ENCODE results near the gene REV3L. TPM values are rescaled to one million over a fixed set of nuclear protein-coding genes. Genes with fewer than 3 reads are reported as not detected.
"Not testable (repeated sequence)": the region's sequence is repeated elsewhere in the genome, so short reads cannot be mapped to it uniquely, and the experiment has no call there.

Gene REV3L
- polyA plus RNA-seq, 2 of the 4 experiments (the other 2 are of a cell fraction): 4.1 to 12.4 TPM

GRCh38 chr6:111517965-111518364 is 34.9 kb upstream of the REV3L start:
- DNase-seq (ENCODE audit: low read depth in 1 of 2, low spot score in 1 of 2) (peak in 1 of 2 experiments; percentile 4), ATAC-seq (peak in 1 of 2 experiments; percentile 43; a peak in 2 of 6 replicates), FAIRE-seq (no peak)
- 0 out of 3 replicates have a peak overlapping the region, but pooled peaks have one; percentile 24 for H3K4me2 ChIP-seq
- TF ChIP-seq MAFK (IDR thresholded peaks at IDR 0.05; ENCODE audit: partially characterized antibody): no peak
- TF ChIP-seq NPAS2 (CRISPR knock-in tag; IDR thresholded peaks at IDR 0.05; ENCODE audit: borderline replicate concordance): no peak
- TF ChIP-seq CHD4 (IDR thresholded peaks at IDR 0.05; ENCODE audit: borderline replicate concordance): no peak
- TF ChIP-seq TFCP2L1 (CRISPR knock-in tag; IDR thresholded peaks at IDR 0.05): no peak
- no peak for TF ChIP-seq RNF2 (IDR thresholded peaks at IDR 0.05; ENCODE audit: borderline replicate concordance, low read depth)
- ChIA-PET CTCF (interaction anchor here (0.6 kb wide), 1 partner anchor 158 kb away, joined by 3 read pairs; no protein-coding TSS in a partner anchor), POLR2A (no interaction called here)
- H3K4me3 ChIP-seq: no peak overlapping the region
- 94% methylated on average over 4 of the region's 4 CpGs for WGBS (ENCODE audit: missing lambda C conversion rate)
- H3K9me3 ChIP-seq: no peaks in the 10 kb centered on the region
- H3K27ac ChIP-seq: 0 out of 6 replicates have a peak overlapping the region, but pooled peaks of 1 of the 2 experiments have one; percentile 2
- peaks cover 9% of the 10 kb centered on the region; the same call in 2 of the 3 replicates for H3K4me1 ChIP-seq

GRCh38 chr6:111515259-111515658 is 32.2 kb upstream of the REV3L start:
- ATAC-seq: no peak
- no peak overlapping the region for H3K27ac ChIP-seq
- ChIA-PET POLR2A (interaction anchor here (0.6 kb wide), 1 partner anchor 1065 kb away, joined by 4 read pairs; no protein-coding TSS in a partner anchor), CTCF (no interaction called here)
- no peak for FAIRE-seq
- H3K4me2 ChIP-seq: no peak overlapping the region
- no peak for DNase-seq (ENCODE audit: low read depth in 1 of 2, low spot score in 1 of 2)
- no peaks in the 10 kb centered on the region for H3K9me3 ChIP-seq
- TF ChIP-seq NPAS2 (CRISPR knock-in tag; IDR thresholded peaks at IDR 0.05; ENCODE audit: borderline replicate concordance) (no peak), NR3C1 (IDR thresholded peaks at IDR 0.05) (no peak), HOXB5 (CRISPR knock-in tag; IDR thresholded peaks at IDR 0.05) (no peak)
- no peak overlapping the region for H3K4me3 ChIP-seq
- H3K4me1 ChIP-seq: peaks cover 9% of the 10 kb centered on the region; the same call in 2 of the 3 replicates
- 89% methylated on average over 2 of the region's 2 CpGs for WGBS (ENCODE audit: missing lambda C conversion rate)

GRCh38 chr6:111514531-111514930 is 31.5 kb upstream of the REV3L start:
- FAIRE-seq; ATAC-seq; H3K4me3 ChIP-seq; H3K27ac ChIP-seq; CTCF ChIA-PET; DNase-seq (ENCODE audit: low read depth in 1 of 2, low spot score in 1 of 2); H3K9me3 ChIP-seq; H3K4me1 ChIP-seq; H3K4me2 ChIP-seq; POLR2A ChIA-PET: not testable (repeated sequence)
- WGBS (ENCODE audit: missing lambda C conversion rate): 95% methylated on average over 5 of the region's 6 CpGs

- POLR2A ChIA-PET, H3K4me3 ChIP-seq, ATAC-seq: not testable (repeated sequence)
These were observed 24.2 kb upstream of the REV3L start for GRCh38 chr6:111507219-111507618.

GRCh38 chr6:111505498-111505897 is 22.5 kb upstream of the REV3L start:
- DNase-seq (ENCODE audit: low read depth in 1 of 2, low spot score in 1 of 2); CTCF ChIA-PET; H3K9me3 ChIP-seq; POLR2A ChIA-PET; H3K4me3 ChIP-seq; H3K27ac ChIP-seq; ATAC-seq; H3K4me1 ChIP-seq; FAIRE-seq; H3K4me2 ChIP-seq: not testable (repeated sequence)
- 93% methylated on average over 1 of the region's 1 CpG for WGBS (ENCODE audit: missing lambda C conversion rate)

More at GRCh38 chr6:111507219-111507618, 24.2 kb upstream of the REV3L start:
- WGBS (ENCODE audit: missing lambda C conversion rate): 88% methylated on average over 2 of the region's 5 CpGs
- H3K9me3 ChIP-seq; H3K4me1 ChIP-seq; FAIRE-seq; H3K27ac ChIP-seq; H3K4me2 ChIP-seq; DNase-seq (ENCODE audit: low read depth in 1 of 2, low spot score in 1 of 2); CTCF ChIA-PET: not testable (repeated sequence)

GRCh38 chr6:111503660-111504059 is 20.6 kb upstream of the REV3L start:
- POLR2A ChIA-PET: no interaction called here

More at GRCh38 chr6:111503660-111504059, 20.6 kb upstream of the REV3L start:
- no peak for ATAC-seq
- Histone ChIP-seq H3K4me2 (no peak overlapping the region), H3K9me3 (no peaks in the 10 kb centered on the region), H3K4me3 (no peak overlapping the region), H3K4me1 (no peaks in the 10 kb centered on the region), H3K27ac (no peak overlapping the region)
- no peak for DNase-seq (ENCODE audit: low read depth in 1 of 2, low spot score in 1 of 2)
- CTCF ChIA-PET: no interaction called here
- TF ChIP-seq KDM1A (IDR thresholded peaks at IDR 0.05; ENCODE audit: low read depth) (no peak), EHMT2 (IDR thresholded peaks at IDR 0.05; ENCODE audit: low read depth) (no peak), KDM5A (IDR thresholded peaks at IDR 0.05) (no peak), CBX8 (IDR thresholded peaks at IDR 0.05) (no peak), RARB (CRISPR knock-in tag; IDR thresholded peaks at IDR 0.05) (no peak), ZNF302 (CRISPR knock-in tag; IDR thresholded peaks at IDR 0.05) (no peak), POLR2AphosphoS2 (conservative IDR thresholded peaks at IDR 0.05; ENCODE audit: low read length) (no peak), HOXA7 (CRISPR knock-in tag; IDR thresholded peaks at IDR 0.05) (no peak), BHLHE40 (IDR thresholded peaks at IDR 0.05; ENCODE audit: low read depth, low read length) (no peak), E2F6 (IDR thresholded peaks at IDR 0.05; ENCODE audit: borderline replicate concordance, low read depth) (no peak), SREBF2 (IDR thresholded peaks at IDR 0.05) (no peak), JUN (IDR thresholded peaks at IDR 0.05) (no peak), RFX5 (IDR thresholded peaks at IDR 0.05) (no peak), NFE2L2 (conservative IDR thresholded peaks at IDR 0.05; ENCODE audit: low read length) (no peak), ZFP36 (IDR thresholded peaks at IDR 0.05; ENCODE audit: borderline replicate concordance, partially characterized antibody) (no peak)
- 57% methylated on average over 2 of the region's 2 CpGs for whole genome bisulfite sequencing (ENCODE audit: missing lambda C conversion rate)
- FAIRE-seq: no peak

Data from A549 (cell line).